ENCODE data around the gene SH3D19. TPM values are rescaled to one million over a fixed set of nuclear protein-coding genes. Genes with fewer than 3 reads are reported as not detected.

Gene SH3D19
- total RNA-seq, 4 donors from 2014 or later, result 35.1 to 113 (median 38.6) TPM

DNA sequence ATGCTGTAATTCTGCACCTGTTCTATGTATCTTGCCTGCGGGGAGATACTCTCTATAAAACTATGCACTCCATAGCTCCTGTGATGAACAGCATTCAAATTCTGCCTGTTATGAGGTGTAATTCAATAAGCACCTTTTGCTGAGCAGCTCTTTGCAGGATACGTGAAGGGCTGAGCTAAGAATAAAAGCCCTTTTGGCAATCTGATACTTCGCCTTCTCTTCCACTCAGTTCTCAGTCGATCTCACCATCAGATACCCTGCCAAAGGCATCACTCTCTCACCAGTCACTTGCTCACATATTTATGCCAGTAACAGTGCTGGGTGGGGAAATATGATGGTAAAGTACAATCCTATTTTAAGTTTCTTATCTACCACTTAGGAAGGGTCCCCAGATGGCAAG, 158.8 kb downstream of the SH3D19 start:
- H3K27me3 ChIP-seq, result no peaks in the 10 kb centered on the region
- no peaks in the 10 kb centered on the region for H3K9me3 ChIP-seq
- no peak for TF ChIP-seq POLR2A (IDR thresholded peaks at IDR 0.05)
- TF ChIP-seq, protein P1, sequence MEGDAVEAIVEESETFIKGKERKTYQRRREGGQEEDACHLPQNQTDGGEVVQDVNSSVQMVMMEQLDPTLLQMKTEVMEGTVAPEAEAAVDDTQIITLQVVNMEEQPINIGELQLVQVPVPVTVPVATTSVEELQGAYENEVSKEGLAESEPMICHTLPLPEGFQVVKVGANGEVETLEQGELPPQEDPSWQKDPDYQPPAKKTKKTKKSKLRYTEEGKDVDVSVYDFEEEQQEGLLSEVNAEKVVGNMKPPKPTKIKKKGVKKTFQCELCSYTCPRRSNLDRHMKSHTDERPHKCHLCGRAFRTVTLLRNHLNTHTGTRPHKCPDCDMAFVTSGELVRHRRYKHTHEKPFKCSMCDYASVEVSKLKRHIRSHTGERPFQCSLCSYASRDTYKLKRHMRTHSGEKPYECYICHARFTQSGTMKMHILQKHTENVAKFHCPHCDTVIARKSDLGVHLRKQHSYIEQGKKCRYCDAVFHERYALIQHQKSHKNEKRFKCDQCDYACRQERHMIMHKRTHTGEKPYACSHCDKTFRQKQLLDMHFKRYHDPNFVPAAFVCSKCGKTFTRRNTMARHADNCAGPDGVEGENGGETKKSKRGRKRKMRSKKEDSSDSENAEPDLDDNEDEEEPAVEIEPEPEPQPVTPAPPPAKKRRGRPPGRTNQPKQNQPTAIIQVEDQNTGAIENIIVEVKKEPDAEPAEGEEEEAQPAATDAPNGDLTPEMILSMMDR (IDR thresholded peaks at IDR 0.05), result no peak
- no peak for DNase-seq
- H3K36me3 ChIP-seq, result peaks cover 0 to 56% (median 0%) of the 10 kb centered on the region in 3 donors
- H3K4me1 ChIP-seq, result peaks cover 0 to 46% (median 2%) of the 10 kb centered on the region in 3 donors
- H3K4me3 ChIP-seq, result no peak overlapping the region
- H3K27ac ChIP-seq, result no peak overlapping the region
- intact Hi-C loops (cut with DNase I), result no loop called here
- WGBS, 2 donors, result 77 to 80% methylated on average over 4 of the region's 4 CpGs

DNA sequence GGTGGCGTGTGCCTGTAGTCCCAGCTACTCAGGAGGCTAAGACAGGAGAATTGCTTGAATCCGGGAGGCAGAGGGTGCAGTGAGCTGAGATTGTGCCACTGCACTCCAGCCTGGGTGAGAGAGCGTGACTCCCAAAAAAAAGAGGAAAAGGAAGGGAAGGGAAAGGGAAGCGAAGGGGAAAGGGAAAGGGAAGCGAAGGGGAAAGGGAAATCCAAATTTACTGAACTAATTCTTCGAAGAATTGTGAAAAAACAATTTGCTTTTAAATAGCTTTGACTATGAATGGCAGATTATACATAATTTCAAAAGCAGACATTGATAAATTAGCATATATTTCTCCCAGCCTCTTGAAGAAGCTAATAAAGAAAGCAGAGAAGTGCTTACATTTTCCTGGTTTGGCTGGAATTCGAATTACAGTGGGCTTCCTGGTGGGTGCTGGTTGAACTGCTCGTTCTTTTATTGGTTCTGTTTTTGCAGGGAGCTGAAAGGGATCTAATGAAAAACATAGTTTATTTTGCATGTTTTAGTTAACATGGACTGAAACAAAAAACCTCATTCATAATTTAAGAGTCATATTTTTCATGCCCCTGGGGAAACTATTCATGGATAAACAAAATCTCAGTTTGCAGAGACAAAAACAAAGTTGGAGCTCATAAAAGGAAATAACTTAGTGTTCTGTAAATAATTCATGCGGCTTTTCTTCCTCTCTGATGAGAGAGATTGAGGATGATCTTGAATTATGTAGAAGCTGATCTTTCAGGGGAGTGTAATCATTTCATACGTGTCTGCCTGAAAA, 160.0 kb downstream of the SH3D19 start:
- H3K27me3 ChIP-seq, result no peaks in the 10 kb centered on the region
- no peaks in the 10 kb centered on the region for H3K9me3 ChIP-seq
- peak overlapping the region in 3 of 4 donors; percentile 49 to 64 (median 62) for H3K27ac ChIP-seq
- WGBS, 2 donors, result 77 to 83% methylated on average over 10 of the region's 10 CpGs
- intact Hi-C loops (cut with DNase I), result no loop called here
- H3K4me3 ChIP-seq, result no peak overlapping the region
- DNase-seq, result no peak
- peaks cover 0 to 61% (median 0%) of the 10 kb centered on the region in 3 donors for H3K36me3 ChIP-seq
- peaks cover 0 to 36% (median 2%) of the 10 kb centered on the region in 3 donors for H3K4me1 ChIP-seq
- TF ChIP-seq POLR2A (IDR thresholded peaks at IDR 0.05), result no peak
- TF ChIP-seq, protein P1 (IDR thresholded peaks at IDR 0.05), result no peak

DNA sequence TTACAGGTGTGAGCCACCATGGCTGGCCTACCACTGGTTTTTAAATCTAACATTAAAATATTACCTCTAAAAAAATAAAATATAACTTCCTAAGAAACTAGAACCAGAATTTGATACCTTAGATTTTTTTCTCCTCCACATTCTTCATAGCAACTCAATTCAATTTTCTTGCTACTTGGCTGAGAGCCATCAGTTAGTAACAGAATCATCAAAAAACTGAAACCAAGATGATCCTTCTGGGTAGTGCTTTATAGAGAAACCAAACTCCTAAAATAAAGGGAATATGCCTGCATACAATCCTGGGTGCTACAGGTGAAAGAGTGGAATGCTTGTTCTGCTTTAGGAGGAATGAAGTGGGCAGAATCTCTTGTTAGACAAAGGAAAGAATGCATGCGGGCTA, 161.6 kb downstream of the SH3D19 start:
- no peak for TF ChIP-seq POLR2A (IDR thresholded peaks at IDR 0.05)
- TF ChIP-seq, protein P1 (IDR thresholded peaks at IDR 0.05), result no peak
- WGBS, 2 donors, result 75 to 94% methylated on average over 1 of the region's 1 CpG
- no peaks in the 10 kb centered on the region for H3K9me3 ChIP-seq
- DNase-seq, result no peak
- no peak overlapping the region for H3K4me3 ChIP-seq
- H3K36me3 ChIP-seq, result peaks cover 0 to 61% (median 0%) of the 10 kb centered on the region in 3 donors
- peaks cover 0 to 23% (median 2%) of the 10 kb centered on the region in 3 donors for H3K4me1 ChIP-seq
- no peaks in the 10 kb centered on the region for H3K27me3 ChIP-seq
- H3K27ac ChIP-seq, result no peak overlapping the region
- intact Hi-C loops (cut with DNase I), result no loop called here

DNA sequence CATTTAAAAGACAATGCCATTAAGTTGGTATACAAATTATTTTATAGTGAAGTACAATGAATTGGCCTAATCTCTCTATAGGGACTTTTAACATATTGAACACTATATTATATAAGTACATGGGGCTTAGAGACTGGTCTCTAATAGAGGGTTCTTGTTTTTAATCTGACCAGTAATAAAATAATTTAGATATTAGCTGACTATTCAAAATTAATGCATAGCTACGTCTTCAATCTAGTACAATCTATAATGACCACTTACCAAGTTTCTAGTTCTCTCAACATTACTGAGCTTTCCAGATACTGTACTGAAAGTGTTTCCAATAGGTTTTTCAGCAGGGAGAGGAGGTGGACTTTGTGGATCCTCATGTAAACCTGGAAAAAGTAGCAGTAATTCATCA, 166.4 kb downstream of the SH3D19 start:
- H3K4me1 ChIP-seq, result peaks cover 0 to 4% (median 0%) of the 10 kb centered on the region in 3 donors
- H3K27me3 ChIP-seq, result no peaks in the 10 kb centered on the region
- no peaks in the 10 kb centered on the region for H3K9me3 ChIP-seq
- H3K27ac ChIP-seq, result no peak overlapping the region
- 86 to 95% methylated on average over 1 of the region's 1 CpG for WGBS, 2 donors
- no peak overlapping the region for H3K4me3 ChIP-seq
- intact Hi-C loops (cut with DNase I), result no loop called here
- peaks cover 0 to 53% (median 0%) of the 10 kb centered on the region in 3 donors for H3K36me3 ChIP-seq
- no peak for DNase-seq
- no peak for TF ChIP-seq POLR2A (IDR thresholded peaks at IDR 0.05)
- TF ChIP-seq, protein P1 (IDR thresholded peaks at IDR 0.05), result no peak

DNA sequence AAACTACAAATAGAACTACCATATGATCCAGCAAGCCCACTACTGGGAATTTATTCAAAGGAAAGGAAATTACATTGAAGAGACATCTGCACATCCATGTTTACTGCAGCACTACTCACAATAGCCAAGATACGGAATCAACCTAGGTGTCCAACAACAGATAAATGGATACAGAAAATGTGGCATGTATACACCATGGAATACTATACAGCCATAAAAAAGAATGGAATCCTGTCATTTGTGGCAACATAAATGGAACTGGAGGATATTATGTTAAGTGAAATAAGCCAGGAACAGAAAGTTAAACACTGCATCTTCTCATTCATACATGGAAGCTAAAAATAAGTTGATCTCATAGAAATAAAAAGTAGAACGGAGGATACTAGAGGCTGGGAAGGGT, 167.9 kb downstream of the SH3D19 start:
- Histone ChIP-seq H3K27me3 (no peaks in the 10 kb centered on the region), H3K27ac (no peak overlapping the region), H3K4me1 (peaks cover 0 to 18% (median 0%) of the 10 kb centered on the region in 3 donors), H3K36me3 (peaks cover 0 to 39% (median 0%) of the 10 kb centered on the region in 3 donors), H3K4me3 (no peak overlapping the region), H3K9me3 (no peaks in the 10 kb centered on the region)
- TF ChIP-seq, protein P1 (IDR thresholded peaks at IDR 0.05), result no peak
- TF ChIP-seq POLR2A (IDR thresholded peaks at IDR 0.05), result no peak
- WGBS, 2 donors, result 86 to 91% methylated on average over 2 of the region's 2 CpGs
- no peak for DNase-seq
- intact Hi-C loops (cut with DNase I), result no loop called here

Data from esophagus squamous epithelium (tissue), 5 donors.